GM18511 (cell line): ENCODE measurements around the gene TBC1D5.
"Not testable (repeated sequence)": the region's sequence is repeated elsewhere in the genome, so short reads cannot be mapped to it uniquely, and the experiment has no call there.

ENCODE experiments used
- ATAC-seq: cut with Tn5 transposase; IDR thresholded peaks from one replicate; pipeline ENCODE4 v1.9.1; 2021; ENCODE audit warnings: mild to moderate bottlenecking, moderate library complexity; ENCODE audit not compliant: unreplicated experiment

Gene TBC1D5

DNA sequence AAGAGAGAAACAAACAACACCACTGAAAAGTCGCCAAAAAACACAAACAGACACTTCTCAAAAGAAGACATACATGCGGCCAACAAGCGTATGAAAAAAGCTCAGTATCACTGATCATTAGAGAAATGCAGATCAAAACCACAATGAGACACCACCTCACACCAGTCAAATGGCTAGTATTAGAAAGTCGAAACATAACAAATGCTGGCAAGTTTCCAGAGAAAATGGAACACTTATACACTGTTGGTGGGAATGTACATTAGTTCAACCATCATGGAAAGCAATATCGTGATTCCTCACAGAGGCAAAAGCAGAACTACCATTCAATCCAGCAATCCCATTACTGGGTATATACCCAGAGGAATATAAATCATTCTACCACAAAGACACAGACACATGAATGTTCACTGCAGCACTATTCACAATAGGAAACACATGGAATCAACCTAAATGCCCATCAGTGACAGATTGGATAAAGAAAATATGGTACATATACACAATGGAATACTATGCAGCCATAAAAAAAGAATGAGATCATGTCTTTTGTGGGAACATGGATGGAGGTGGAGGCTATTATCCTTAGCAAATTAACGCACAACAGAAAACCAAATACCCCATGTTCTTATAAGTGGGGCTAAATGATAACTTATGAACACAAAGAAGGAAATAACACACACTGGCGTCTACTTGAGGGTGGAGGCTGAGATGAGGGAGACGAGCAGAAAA is 93.6 kb downstream of the TBC1D5 start:
- ATAC-seq = not testable (repeated sequence)

DNA sequence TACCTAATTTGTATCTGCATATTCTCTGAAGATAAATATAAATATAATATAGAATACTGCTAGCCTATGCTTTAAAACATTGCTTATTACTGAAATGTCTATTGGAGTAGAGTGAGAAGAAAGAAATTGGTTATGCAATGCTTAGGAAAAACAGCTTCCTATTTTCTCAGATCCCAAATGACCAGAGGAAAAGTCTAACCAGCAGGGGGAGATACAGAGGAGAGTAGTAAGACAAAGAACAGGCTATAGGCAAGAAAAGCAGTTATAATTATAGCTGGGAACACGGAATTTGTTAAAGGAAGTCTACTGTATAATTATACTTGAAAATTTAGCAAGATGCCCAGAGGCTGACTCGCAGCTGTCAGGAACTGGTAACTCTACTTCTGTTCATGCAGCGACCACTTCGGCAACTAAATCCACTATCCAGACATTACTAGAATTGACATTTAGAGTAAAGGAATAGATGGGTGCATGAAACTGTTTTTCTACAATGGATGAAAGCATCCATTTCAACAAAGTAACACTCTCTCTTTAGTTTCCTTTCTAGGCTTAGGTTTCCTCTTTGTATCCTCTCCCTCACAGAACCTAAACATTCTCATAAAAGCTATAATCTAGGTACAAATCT is 97.2 kb downstream of the TBC1D5 start:
- no peak for ATAC-seq

DNA sequence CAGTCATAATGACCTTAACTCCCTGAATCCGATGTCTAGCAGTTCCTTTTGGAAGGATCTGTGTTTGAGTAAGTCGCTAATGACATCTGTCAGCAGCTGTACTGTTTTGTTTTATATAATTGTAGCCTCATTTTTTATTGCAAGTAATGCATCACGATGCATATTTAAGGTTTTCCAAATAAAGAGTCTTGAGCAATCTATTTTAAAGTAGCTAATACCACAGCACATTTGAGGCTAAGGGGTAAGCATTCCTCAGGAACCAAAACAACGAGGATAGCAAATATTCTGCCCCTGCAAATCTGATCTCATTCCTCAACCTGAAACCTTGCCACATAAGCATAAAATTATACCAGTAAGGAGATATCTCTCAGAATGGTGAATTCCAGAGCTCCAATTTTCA is 98.7 kb downstream of the TBC1D5 start:
- no peak for ATAC-seq

DNA sequence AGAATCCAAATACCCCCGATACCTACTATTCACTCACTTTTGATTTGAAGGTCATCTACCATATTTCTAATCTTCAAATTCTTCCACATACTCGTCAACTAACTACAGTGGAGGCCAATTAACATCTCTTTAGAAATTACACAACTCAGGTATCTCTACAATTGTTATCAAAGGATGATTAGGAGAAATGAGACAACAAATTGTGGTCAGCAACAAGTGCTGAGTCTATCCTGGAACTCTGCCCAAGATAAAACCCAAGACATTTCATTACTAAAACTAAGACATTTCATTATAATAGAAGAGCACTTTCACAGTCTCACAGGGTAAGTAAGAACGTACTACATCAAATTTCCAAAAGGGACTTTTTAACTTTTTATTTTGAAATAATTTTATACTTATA is 100.0 kb downstream of the TBC1D5 start:
- ATAC-seq = no peak

DNA sequence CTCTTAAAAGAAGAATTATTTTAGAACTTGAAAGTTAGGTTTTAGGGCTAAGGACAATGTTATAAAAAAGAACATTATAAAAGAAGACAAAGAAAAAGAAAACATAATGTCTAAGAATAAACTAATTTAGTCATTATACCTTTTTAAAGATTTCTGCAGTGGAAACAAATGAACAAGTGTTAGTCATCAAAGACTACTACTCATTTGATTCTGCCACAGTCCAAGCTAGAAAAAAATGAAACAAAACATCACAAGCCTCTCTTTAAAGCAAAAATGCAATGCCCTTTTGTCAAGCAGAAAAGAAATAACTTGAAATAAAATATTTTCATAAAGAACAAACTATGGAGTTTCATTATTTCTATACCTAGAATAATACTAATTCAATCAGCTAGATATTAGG is 102.0 kb downstream of the TBC1D5 start:
- ATAC-seq = no peak

DNA sequence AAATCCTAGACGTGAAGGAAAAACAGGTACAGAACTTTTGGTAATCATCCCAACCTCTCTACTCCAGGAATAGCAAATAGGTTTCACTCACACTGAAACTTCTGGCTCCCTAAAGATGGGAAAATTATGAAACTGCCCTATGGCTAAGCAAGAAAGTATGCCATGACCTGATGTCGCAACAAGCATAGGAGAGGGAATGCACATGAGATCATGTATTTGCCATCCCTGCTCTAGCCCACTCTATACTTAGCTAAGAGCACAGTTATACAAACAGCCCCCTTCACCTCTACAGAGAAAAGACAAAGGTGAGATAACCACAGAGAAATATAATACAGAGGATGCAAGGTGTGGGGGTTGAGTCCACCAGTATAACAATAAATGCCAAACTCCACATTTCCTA is 102.7 kb downstream of the TBC1D5 start:
- ATAC-seq = no peak

DNA sequence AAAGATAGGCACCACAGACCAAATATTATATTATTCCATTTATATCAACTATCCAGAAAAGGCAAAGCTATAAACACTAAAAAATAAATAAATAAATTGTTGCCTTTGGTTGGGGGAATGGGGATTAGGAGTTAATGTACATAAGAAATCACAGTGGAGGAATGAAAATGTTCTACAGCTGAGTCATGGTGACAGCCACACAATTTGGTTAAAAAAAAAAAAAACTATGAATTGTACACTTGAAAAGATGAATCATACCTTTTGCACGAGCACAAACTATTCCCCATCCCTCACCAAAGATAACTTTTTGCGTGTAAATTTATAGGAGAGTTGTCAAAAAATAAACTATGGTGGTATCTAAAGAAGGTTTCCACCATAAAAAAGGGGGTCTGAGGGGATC is 103.2 kb downstream of the TBC1D5 start:
- no peak for ATAC-seq

DNA sequence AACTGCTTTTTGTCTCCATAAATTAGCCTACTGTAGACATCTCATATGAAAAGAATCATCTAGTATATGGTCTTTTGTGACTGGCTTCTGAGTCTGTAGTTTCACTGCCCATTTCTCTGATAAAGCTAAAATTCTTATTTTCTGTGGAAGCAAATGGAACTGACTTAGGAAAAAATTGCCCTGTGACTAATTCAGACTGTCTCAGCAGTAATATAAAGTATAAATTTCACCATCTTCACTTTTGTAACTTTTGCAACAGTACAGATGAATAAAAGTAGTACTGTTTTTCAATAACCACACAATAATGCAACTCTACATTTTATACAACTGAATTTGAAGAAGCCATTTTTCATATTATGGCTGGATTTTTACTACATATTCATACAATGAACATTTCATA is 104.1 kb downstream of the TBC1D5 start:
- no peak for ATAC-seq

DNA sequence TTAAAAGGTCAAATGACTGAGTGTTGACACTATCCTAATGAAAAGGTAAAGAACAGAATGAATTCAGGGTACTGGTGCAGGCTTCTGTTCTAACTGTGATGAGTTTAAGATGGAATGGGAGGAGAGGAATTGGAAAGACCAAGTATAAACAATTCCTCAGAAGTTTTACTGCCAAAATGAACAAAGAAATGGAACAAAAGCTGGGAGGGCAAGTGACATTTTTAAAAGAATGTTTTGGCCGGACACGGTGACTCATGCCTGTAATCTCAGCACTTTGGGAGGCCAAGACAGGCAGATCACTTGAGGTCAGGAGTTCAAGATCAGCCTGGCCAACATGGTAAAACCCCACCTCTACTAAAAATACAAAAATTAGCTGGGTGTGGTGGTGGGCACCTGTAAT is 106.8 kb downstream of the TBC1D5 start:
- ATAC-seq = not testable (repeated sequence)

DNA sequence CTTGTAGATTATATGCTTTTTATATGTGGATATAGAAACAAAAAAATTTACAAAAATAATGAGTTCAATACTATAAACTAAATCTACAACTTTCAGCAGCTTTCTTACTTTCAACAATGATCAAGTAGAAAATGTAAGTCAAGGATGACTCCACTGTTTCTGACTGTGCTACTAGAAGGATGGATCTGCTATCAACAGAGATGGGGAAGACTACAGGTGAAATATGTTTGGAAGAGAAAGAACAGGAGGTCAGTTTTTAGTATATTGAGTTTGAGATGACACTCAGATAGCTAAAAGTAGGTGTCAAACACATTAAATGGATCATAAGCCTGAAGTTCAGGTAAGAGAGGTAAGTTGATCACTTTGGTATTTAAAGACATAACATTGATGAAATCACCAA is 107.5 kb downstream of the TBC1D5 start:
- ATAC-seq = no peak

DNA sequence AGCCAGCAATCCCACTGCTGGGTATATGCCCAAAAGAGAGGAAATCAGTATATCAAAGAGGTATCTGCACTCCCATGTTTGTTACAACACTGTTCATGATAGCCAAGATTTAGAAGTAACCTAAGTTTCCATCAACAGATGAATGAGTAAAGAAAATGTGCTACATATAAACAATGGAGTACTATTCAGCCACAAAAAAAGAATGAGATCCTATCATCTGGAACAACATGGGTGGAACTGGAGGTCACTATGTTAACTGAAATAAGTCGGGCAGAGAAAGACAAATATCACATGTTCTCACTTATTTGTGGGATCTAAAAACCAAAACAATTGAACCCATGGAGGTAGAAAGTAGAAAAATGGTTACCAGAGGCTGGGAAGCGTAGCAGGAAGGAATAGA is 108.2 kb downstream of the TBC1D5 start:
- ATAC-seq = no peak

DNA sequence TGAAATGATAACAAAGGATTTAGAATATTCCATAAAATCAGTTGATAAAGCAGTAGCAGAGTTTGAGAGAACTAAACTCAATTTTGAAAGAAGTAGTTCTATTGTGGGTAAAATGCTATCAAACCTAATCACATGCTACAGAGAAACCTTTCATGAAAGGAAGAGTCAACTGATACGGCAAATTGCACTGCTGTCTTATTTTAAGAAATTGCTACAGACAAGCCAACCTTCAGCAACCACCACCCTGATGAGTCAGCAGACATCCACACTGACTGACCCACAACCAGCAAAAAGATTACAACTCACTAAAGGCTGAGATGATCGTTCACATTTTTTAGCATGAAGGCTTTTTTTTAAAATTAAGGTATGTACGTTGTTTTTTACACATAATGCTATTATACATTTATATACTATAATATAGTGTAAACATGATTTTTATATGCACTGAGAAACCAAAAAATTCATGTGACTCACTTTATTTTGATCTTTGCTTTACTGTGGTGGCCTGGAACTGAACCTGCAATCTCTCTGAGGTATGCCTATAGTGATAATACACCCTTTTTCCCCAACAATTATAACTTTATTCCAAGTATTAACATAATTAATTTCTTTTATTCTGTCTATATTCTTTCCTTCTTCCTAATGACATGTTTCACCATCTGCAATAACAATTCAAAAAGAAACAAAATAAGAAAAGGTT is 109.9 kb downstream of the TBC1D5 start:
- ATAC-seq = peak; percentile 75

DNA sequence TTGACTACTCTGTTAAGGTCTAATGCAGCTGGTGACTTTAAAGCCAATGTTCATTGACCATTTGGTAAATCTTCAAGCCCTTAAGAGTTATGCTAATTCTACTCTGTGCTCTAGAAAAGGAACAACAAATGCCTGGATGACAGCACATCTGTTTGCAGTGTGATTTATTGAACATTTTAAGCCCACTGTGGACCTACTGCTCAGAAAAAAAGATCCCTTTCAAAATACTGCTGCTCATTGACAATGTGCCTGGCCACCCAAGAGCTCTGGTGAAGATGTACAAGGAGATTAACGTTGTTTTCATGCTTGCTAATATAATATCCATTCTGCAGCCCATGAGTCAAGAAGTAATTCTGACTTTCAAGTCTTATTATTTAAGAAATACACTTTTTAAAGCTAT is 110.8 kb downstream of the TBC1D5 start:
- ATAC-seq = no peak

DNA sequence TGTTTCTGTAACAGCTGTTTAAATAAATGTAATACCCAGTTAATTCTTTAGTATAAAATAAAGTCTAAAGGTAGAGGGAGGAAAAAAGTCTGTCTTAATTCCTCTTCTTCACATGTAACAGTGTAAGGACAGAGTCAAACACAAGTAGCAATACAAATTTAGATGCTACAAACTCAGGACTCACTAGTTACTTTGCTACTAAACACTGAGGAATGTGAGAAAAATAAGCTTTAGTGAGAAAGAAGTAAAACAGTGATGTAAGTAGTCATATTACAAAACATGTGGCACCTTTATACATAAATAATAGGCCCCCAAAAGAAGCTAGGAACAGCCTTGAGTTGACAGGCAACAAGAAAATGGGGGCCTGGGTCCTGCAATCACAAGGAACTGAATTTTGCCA is 113.0 kb downstream of the TBC1D5 start:
- no peak for ATAC-seq

DNA sequence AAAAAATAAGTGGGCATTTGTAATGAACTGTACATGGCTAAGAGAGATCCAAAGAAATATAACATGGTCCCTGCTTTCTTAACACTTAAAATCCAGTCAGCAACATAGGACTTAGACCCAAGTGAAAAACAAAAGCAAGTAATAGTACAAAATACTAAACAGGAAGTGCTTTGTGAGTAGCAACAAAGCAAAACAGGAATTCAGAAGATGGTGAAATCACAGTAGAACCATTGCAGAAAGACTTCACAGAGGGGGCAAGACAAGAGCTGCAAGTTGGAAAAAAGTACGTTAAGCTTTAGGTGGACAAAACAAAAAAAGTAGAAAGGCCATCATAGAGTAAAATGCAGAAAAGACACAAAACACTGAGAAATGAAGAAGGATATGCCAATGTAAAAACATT is 116.0 kb downstream of the TBC1D5 start:
- ATAC-seq = no peak

DNA sequence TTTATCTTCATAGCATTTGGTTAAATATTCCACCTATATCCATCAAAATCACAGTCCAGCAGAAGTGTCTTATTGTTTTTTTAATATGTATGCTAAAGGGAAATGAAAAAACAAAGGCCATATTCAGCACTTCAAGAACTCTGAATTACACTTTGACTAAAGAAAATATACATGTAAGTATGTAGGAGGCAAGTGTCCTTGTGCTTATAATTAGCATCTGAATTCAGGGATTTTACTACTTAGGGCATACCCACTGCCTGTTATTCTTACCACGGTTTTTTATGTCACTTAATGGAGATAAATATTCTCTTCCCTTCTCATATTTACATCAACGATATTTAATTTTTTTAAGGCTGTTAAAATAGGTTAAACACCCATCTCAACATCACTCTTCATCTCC is 117.3 kb downstream of the TBC1D5 start:
- no peak for ATAC-seq

DNA sequence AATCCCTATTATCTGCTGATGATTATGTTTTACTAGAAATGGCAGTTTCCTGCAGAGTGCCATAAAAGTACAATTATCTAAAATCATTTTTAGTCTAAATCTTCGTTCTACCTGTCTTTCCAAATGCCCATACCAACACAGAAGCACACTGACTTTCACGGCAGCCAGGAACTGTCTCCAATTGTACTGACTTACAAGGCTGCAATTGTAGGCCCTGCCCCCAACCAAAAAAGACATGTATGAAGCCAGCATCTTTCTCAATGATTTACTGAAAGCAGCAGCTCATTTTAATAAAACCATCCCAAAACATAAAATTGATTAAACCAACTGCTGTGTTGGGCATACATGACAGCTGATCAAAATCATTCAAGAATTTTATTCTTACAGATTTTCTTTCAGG is 119.0 kb downstream of the TBC1D5 start:
- no peak for ATAC-seq

DNA sequence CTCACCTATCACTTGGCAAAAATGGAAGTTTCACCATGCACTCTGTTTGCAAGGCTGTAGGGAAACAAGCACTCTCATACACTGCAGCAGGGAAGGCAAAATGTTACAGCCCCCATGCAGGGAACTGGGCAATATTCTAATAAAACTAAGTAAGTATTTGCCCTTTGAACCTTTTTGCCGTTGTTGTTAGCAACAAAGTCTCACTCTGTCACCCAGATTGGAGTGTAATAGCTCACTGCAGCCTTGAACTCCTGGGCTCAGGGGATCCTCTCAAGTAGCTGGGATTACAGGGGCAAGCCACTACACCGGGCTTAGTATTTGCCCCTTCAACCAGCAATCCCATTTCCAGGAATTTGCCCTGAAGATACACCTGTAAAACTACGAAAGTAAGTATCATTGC is 122.5 kb downstream of the TBC1D5 start:
- no peak for ATAC-seq

DNA sequence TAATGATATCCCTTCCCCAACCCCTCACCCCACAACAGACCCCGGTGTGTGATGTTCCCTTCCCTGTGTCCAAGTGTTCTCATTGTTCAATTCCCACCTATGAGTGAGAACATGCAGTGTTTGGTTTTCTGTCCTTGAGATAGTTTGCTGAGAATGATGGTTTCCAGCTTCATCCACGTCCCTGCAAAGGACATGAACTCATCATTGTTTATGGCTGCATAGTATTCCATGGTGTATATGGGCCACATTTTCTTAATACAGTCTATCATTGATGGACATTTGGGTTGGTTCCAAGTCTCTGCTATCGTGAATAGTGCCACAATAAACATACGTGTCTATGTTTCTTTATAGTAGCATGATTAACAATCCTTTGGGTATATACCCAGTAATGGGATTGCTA is 129.4 kb downstream of the TBC1D5 start:
- ATAC-seq = not testable (repeated sequence)

DNA sequence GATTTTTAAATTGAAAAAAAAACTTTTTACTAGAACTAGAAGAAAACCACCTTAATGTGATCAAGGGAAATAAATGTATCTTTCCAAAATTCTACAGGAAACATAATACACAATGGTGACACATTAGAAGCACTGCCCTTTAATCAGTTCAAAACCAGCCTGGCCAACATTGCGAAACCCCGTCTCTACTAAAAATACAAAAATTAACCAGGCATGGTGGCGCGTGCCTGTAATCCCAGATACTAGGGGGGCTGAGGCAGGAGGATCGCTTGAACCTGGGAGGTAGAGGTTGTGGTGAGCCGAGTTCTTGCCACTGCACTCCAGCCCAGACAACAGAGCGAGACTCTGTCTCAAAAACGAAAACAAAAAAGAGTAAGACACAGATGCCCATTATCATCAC is 134.5 kb downstream of the TBC1D5 start:
- no peak for ATAC-seq

DNA sequence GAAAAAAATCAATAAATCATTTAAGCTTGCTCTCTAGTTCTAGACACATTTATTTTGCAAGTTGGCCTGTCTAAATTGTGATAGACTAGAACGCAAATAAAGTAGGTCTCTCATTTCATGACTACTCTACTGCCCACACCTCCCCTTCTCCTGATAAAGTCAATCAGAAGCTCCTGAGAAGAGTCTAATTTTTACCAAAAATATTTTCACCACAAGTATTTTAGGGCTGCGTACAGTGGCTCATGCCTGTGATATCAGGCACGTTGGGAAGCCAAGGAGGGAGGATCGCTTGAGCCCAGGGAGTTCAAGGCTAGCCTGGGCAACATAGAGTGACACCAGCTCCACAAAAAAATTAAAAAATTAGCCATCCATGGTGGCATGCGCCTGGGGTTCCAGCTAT is 136.5 kb downstream of the TBC1D5 start:
- ATAC-seq = no peak

DNA sequence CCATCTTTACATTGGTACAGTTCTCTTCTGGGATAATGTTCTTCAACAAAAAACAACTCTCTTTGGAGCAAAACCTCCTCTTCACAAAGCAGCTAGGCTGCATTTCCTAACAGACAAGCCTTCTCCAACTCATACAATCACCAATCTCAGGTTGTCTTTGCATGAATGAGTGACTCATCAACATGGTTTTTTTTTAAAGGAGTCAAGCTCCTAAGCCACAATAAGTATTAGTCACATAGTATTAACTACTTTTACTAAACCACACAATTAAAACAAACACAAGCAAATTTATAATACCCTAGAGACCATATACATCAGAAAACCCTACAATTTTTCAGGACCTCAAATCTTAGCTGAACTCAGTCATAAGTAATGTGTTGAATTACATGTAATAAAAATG is 137.4 kb downstream of the TBC1D5 start:
- peak; percentile 57 for ATAC-seq
